ENCODE measurements around the gene CAPN8.

DNA sequence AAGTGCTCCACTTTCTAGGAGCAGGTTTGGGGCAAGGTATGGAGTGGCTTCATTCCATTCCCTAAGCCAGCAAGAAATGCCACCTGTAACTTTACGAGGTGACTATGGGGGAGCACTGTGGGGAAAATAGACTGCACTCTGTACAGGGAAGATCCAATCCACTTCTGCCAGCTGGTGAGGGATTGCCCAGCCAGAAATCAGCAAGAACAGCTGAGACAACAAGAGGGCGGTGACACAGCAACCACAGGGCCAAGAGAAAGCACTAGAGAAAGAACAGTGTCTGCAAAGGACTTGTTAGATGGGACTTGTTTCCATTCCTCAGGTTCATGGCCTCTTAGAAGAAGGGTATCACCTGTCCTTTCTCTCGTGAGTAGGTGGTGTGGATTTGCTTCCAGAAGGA lies 19.6 kb downstream of the CAPN8 start:
- TF ChIP-seq POLR2A (IDR thresholded peaks at IDR 0.05), result no peak
- TF ChIP-seq, protein P1, sequence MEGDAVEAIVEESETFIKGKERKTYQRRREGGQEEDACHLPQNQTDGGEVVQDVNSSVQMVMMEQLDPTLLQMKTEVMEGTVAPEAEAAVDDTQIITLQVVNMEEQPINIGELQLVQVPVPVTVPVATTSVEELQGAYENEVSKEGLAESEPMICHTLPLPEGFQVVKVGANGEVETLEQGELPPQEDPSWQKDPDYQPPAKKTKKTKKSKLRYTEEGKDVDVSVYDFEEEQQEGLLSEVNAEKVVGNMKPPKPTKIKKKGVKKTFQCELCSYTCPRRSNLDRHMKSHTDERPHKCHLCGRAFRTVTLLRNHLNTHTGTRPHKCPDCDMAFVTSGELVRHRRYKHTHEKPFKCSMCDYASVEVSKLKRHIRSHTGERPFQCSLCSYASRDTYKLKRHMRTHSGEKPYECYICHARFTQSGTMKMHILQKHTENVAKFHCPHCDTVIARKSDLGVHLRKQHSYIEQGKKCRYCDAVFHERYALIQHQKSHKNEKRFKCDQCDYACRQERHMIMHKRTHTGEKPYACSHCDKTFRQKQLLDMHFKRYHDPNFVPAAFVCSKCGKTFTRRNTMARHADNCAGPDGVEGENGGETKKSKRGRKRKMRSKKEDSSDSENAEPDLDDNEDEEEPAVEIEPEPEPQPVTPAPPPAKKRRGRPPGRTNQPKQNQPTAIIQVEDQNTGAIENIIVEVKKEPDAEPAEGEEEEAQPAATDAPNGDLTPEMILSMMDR (IDR thresholded peaks at IDR 0.05), result no peak

All from uterus (tissue), 2 donors.